Neural cell (in vitro differentiated cells): ENCODE data around the gene TSPAN32.

Experiments
- EP300 ChIP-seq: fragments of 450-650 bp; conservative IDR thresholded peaks from 2 replicates; pipeline ENCODE4 v1.6.1; 2014; ENCODE audit warnings: antibody characterized with exemption, mild to moderate bottlenecking, moderate library complexity; ENCODE audit not compliant: poor library complexity, severe bottlenecking
- EZH2 ChIP-seq: fragments of 200-600, 300-800 bp; shearing (Covaris generic), sonication (generic); IDR thresholded peaks from 2 replicates; pipeline ENCODE4 v1.6.1; 2014; ENCODE audit warnings: antibody characterized with exemption, low read length, borderline replicate concordance, mild to moderate bottlenecking; ENCODE audit not compliant: insufficient read depth, poor library complexity, severe bottlenecking
- POLR2AphosphoS5 ChIP-seq: IDR thresholded peaks from 2 replicates; pipeline ENCODE4 v1.6.1; 2012
- RAD21 ChIP-seq: fragments of 450-650 bp; conservative IDR thresholded peaks from 2 replicates; pipeline ENCODE4 v1.6.1; 2014; ENCODE audit warnings: antibody characterized with exemption, mild to moderate bottlenecking, moderate library complexity
- TF ChIP-seq, protein P1 (sequence below): fragments of 450-650 bp; IDR thresholded peaks from 2 replicates; pipeline ENCODE4 v1.5.1; 2014; ENCODE audit warnings: antibody characterized with exemption, mild to moderate bottlenecking, moderate library complexity; ENCODE audit not compliant: poor library complexity, severe bottlenecking
- TF ChIP-seq, protein P2 (sequence below): IDR thresholded peaks from 2 replicates; pipeline ENCODE4 v1.6.1; 2012; ENCODE audit warnings: borderline replicate concordance

- TF ChIP-seq, protein P1, sequence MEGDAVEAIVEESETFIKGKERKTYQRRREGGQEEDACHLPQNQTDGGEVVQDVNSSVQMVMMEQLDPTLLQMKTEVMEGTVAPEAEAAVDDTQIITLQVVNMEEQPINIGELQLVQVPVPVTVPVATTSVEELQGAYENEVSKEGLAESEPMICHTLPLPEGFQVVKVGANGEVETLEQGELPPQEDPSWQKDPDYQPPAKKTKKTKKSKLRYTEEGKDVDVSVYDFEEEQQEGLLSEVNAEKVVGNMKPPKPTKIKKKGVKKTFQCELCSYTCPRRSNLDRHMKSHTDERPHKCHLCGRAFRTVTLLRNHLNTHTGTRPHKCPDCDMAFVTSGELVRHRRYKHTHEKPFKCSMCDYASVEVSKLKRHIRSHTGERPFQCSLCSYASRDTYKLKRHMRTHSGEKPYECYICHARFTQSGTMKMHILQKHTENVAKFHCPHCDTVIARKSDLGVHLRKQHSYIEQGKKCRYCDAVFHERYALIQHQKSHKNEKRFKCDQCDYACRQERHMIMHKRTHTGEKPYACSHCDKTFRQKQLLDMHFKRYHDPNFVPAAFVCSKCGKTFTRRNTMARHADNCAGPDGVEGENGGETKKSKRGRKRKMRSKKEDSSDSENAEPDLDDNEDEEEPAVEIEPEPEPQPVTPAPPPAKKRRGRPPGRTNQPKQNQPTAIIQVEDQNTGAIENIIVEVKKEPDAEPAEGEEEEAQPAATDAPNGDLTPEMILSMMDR: no peak
- TF ChIP-seq POLR2AphosphoS5: no peak
- TF ChIP-seq RAD21: no peak
- TF ChIP-seq EZH2: no peak
- TF ChIP-seq, protein P2, sequence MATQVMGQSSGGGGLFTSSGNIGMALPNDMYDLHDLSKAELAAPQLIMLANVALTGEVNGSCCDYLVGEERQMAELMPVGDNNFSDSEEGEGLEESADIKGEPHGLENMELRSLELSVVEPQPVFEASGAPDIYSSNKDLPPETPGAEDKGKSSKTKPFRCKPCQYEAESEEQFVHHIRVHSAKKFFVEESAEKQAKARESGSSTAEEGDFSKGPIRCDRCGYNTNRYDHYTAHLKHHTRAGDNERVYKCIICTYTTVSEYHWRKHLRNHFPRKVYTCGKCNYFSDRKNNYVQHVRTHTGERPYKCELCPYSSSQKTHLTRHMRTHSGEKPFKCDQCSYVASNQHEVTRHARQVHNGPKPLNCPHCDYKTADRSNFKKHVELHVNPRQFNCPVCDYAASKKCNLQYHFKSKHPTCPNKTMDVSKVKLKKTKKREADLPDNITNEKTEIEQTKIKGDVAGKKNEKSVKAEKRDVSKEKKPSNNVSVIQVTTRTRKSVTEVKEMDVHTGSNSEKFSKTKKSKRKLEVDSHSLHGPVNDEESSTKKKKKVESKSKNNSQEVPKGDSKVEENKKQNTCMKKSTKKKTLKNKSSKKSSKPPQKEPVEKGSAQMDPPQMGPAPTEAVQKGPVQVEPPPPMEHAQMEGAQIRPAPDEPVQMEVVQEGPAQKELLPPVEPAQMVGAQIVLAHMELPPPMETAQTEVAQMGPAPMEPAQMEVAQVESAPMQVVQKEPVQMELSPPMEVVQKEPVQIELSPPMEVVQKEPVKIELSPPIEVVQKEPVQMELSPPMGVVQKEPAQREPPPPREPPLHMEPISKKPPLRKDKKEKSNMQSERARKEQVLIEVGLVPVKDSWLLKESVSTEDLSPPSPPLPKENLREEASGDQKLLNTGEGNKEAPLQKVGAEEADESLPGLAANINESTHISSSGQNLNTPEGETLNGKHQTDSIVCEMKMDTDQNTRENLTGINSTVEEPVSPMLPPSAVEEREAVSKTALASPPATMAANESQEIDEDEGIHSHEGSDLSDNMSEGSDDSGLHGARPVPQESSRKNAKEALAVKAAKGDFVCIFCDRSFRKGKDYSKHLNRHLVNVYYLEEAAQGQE: no peak
- no peak for TF ChIP-seq EP300
Measured at GRCh38 chr11:2363577-2364370, 62.0 kb downstream of the TSPAN32 start.
